ENCODE measurements around the gene ETS2. TPM values are rescaled to one million over a fixed set of nuclear protein-coding genes. Genes with fewer than 3 reads are reported as not detected.

ETS2 gene
- total RNA-seq (2014; rRNA removed; shearing (Covaris generic)), result 36.6 and 48.2 TPM in 2 replicates
- 36.0 and 40.9 TPM in 2 replicates for polyA plus RNA-seq (2015; cell fraction: cytosol; rRNA removed)
- 65.5 and 67.1 TPM in 2 replicates for polyA plus RNA-seq (2015; cell fraction: nucleus; rRNA removed)

DNA sequence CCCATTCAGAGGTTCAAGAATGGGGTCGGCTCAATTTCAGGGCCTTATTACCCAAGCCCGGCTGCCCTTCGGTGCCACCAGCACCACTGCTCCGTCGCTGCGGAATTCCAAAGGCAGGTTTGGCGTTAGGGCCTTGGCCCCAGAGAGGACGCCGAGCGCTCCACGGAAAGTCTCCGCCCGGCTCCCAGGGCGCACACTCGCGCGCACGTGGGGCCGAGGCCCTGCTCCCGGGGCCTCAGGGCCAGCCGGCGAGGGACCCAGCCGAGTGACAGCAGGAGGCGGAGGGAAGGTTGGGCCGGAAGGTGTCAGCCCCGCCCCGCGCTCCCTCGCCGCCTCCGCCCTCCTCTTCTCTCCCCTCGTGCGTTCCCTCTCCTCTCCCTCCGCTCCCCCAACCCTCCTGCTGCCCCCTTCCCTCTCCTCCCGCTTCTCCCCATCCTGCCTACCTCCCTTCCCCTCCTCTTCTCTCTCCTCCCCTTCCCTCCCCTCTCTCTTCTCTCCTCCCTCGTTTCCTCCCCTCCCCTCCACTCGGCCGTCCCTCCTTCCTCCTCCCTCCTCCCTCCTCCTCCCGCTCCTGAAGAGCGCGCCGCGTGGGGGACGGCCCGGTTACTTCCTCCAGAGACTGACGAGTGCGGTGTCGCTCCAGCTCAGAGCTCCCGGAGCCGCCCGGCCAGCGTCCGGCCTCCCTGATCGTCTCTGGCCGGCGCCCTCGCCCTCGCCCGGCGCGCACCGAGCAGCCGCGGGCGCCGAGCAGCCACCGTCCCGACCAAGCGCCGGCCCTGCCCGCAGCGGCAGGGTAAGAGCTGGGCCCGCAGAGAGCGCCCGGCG, at the start of gene ETS2:
ETS2 (plus strand) TSS at position 602 of the 825 bp plus-strand sequence. CDS start 4,106 bp downstream, outside the sequence.
- DNase-seq (ENCODE audit: low read depth), result peak; percentile 80

DNA sequence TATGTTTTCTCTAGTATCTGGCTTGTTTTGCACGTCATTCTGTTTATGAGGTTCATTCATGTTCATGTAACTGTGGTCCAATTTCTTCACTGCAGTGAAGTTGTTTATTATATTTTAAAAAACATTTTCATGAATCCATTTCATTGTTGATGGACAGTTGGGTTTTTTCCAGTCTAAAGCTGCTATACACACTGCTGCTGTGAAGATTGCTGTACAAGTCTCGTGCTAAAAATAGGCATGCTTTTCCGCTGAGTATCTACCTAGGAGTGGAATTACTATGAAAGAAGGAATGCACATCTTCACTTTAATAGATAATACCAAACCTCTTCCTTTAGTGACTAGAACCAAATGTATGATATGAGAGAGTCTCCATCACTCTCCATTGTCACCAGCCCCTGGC, 49.0 kb upstream of the ETS2 start:
- peak; percentile 76 for DNase-seq (ENCODE audit: low read depth)

DNA sequence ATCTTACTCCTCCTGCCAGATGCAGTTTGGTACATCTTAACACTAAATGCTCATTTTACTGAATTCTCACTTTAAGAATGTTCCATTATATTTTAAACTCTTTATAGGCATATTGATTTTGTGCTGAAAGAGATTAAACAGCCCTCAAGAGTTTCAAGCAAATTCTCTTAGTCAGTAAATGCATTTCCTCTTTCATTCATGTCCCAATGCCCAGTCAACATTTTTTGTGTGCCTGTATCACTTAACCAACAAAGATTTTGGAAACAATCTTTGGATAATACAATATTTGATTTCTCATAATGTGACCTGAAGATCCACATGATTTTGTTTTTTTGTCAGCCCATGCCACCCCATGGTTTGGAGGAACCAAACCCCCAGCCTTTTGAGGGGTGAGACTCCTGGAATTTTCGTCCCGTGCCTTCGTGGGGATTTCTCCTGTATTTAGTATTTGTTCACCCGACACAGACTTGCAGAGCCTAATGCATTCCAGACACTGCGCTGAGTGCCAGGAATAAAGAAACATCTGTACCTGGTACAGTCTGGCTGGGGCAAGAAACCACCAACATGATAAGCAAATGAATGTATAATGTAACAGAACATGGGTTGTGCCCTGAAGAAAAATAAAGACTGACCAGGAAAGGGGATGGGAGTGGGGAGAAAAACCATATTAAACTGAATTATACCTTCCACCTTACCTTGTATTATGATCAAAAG, 47.1 kb upstream of the ETS2 start:
- no peak for DNase-seq (ENCODE audit: low read depth)

DNA sequence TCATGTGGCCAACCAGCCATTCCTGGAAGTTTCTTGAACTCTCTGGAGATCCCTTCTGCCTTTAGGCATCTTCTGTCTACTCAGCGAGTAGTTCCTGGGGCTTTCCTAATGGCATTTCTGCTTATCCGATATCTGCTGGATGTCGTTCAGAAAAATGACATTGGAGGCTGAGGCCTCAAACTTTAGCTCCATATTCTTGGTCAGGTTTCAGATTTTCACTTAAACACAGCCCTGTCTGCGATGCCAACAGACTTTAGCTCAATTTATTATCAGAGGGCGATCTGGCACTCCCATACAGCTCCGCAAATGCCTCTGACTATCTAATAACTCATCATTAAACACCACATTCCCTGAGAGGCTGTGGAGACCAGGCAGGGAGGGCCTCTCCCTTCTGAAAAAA, 46.3 kb upstream of the ETS2 start:
- no peak for DNase-seq (ENCODE audit: low read depth)

DNA sequence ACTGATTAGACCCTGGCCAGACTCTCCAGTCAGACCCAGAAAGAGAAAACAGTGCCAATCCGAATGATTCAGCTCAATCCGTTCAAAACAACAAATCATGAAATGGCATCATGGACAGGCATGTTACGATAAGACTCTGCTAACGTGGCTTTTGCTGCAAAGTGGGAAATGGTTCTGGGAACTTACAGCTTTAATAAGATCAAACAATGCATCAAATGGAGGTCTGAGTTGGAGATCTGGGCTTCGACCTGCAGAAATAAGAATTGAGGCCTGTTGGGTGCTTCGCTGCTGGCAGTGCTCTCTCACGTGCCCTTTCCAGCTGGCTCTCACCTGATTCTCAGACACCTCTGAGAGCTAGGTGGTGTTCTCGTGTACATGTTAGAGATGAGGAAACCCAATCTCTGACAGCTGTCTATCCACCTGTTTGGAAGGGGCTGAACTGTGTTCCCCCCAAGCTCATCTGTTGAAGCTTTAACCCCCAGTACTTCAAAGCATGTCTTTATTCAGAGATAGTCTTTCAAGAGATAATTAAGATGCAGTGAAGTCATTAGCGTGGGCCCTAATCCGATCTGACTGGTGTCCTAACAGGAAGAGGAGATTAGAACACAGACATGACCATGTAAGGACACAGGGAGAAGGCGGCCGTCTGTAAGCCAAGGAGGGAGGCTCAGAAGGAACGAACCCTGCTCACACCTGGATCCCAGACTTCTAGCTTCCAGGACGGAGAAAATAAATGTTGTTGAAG, 45.5 kb upstream of the ETS2 start:
- no peak for DNase-seq (ENCODE audit: low read depth)

DNA sequence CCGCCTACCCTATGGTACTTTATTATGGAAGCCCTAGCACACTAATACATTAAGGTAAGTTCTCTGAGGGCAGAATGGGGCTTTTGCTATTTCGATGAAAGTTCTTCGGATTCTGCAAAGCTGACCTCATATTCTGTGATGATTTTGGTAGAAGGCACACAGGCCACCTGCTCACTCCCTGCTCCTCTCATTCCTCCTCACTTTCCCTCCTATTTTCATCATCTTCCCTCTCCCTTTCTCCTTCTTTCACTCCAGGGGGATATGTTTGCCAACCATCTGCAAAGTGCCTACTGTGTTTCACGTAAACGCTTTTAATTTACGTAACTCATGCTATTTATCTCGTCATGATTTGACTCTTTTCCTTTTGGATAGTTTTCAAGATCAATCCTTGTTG, 45.0 kb upstream of the ETS2 start:
- no peak for DNase-seq (ENCODE audit: low read depth)

DNA sequence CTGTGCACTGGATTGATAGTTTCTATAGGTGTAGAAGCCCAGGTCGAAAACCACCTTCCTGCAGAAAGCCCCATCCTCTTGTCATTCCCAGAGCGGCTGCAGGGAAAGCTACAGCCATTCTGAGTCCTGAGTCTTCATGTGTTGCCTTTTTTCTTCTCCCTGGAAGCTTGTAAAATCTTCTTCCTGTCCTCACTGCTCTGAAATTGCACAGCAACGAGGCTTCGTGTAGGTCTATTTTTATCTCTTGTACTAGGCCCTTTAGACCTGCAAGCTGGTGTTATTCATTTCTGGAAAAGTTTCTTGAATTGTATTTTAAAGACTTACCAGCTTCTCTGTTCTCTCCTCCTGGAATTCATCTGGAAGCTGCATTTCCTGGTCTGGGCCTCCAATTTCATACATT, 44.2 kb upstream of the ETS2 start:
- DNase-seq (ENCODE audit: low read depth), result no peak

DNA sequence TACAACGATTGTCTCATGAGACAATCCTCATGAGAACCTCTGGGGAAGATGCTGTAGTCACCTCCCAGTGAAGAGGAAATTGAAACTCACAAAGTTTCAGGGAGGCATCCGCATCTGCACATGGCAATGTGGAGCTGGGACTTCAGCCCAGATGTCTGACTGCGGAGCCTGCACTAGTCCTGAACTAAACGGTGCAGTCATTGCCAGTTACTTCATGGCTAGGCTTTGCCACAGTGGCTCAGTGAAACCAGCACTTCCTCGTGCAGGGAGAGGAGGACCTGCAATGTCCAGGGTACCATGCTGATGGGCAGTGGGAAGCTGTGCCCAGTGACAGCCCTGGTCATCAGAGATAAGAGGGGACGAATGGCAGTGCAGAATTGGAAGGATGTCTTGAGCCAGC, 40.7 kb upstream of the ETS2 start:
- no peak for DNase-seq (ENCODE audit: low read depth)

DNA sequence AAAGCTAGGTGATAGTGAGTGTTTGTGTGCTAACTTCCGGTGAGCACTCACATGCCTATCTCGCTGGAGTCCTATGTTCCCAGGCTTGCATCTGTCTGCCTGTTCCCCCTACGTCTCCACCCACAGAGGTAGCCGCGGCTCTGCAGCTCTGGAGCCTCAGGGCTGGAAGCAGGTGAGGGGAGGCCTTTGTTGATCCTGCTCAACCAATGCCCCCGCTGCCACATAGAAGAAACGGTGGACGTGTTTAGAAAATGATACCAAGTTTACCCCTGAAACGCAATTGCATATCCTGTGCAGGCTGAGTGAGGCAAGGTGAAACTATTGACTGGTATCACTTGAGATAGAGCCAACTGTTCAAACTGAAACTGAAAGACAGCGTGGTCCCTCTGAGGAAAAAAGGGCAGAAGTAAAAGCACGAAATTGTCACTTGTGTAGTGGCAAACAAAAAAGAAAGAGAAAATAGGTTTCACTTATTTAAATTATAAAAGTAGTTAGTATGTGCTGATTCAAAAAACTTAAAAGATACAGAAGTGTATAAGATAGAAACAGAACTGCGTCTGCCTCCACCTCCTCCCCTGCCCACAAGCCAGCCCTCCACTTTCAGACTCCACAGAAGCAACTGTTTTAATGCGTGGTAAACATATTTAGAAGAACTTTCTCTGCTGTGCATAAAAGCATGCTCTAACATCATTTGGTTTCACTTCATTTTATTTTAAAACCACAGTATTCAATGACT, 38.6 kb upstream of the ETS2 start:
- no peak for DNase-seq (ENCODE audit: low read depth)

DNA sequence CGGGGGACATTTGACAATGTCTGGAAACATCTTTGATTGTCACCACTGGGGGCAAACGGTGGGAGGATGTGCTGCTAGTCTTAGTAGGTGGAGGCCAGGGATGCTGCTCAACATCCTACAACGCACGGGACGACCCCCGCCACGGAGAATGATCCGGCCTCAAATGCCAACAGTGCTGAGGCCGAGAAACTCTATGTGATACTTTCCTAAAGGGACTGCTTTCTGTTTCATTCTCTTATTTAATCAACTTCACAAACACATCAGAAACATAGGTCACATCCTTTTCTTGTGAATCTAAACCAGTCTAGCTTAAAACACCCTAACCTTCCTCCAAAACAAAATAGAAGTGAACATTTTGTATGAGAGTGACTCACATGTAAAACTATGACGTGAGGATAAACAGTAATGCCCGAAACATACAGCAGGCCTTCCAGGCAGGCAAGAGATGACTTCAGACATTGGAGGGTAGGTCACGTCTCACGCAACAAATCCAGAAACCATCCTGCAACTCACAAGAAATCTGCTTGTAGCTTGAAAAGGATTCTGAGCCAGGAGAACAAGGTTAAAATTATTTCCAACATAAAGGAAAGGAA, 37.2 kb upstream of the ETS2 start:
- peak; percentile 65 for DNase-seq (ENCODE audit: low read depth)

DNA sequence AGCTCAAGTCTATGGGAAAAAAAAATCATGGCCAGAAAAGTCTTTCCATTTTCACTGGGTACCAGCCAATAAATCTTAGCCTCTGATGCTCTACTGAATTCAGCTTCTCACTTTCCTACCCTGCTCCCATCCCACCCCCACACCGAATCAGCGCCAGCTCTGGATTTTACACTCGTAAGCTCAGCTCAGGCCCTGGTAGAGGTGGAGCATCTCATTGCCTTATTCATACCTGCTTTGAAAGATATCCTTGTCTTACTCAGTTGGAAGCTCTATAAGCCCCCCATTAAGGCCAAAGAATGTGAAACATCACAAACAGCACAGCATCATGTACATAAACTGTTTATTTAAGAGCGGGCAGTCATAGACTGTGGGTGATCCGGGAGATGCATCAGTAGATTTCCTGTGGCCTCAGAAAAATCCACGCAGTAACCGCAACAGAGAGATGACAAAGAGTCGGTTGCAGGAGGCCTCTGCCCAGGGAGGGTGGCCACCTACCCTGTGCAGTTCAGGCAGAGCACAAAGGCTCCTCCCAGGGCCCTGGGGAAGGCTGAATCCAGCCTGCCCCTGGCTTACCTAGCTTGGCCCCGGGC, 36.4 kb upstream of the ETS2 start:
- peak; percentile 82 for DNase-seq (ENCODE audit: low read depth)

DNA sequence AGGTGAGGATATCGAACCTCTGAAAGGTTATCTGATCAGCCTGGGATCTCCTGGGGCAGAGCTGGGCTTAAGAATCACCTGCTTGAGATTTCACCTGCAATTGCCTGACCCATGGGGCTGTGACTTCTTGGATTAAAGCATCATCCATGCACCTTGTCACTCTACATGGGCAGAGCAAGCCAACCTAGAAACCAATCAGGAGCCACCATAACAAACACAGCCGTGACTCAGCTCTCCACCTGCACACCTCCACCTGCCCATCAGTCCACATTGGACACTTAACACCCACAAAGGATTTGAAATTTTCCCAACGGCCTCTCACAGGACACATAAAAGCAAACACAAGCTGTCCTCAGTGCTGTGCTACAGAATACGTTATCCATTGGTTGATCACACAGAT, 35.1 kb upstream of the ETS2 start:
- DNase-seq (ENCODE audit: low read depth), result no peak

DNA sequence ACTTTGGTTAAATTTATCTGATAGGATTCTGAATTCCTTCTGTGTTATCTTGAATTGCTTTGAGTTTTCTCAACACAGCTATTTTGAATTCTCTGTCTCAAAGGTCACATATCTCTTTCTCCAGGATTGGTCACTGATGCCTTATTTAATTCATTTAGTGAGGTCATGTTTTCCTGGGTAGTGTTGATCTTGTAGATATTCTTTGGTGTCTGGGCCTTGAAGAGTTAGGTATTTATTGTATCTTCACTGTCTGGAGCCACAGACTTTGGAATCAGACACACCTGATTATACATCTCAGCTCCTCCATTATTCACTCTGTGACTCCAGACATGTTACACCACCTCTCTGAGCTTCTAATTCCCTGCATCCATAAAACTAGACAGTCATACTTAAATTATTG, 34.2 kb upstream of the ETS2 start:
- DNase-seq (ENCODE audit: low read depth), result no peak

DNA sequence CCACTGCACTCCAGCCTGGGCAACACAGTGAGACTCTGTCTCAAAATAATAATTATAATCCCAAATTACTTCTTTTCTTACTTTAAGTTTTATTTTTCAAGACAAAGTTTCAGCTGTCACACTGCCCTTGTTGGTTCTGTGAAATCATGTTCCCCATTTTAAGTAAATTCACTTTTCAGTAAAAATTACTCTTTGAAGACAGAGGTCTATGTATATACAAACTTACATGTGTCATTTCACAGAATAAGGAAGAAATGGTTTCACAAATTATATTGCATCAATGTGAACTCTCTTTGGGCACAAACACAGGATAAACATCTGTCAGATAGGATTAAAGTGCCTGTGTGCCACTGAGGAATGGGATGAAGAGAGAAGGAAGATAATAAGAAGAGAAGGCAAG, 33.1 kb upstream of the ETS2 start:
- DNase-seq (ENCODE audit: low read depth), result no peak

DNA sequence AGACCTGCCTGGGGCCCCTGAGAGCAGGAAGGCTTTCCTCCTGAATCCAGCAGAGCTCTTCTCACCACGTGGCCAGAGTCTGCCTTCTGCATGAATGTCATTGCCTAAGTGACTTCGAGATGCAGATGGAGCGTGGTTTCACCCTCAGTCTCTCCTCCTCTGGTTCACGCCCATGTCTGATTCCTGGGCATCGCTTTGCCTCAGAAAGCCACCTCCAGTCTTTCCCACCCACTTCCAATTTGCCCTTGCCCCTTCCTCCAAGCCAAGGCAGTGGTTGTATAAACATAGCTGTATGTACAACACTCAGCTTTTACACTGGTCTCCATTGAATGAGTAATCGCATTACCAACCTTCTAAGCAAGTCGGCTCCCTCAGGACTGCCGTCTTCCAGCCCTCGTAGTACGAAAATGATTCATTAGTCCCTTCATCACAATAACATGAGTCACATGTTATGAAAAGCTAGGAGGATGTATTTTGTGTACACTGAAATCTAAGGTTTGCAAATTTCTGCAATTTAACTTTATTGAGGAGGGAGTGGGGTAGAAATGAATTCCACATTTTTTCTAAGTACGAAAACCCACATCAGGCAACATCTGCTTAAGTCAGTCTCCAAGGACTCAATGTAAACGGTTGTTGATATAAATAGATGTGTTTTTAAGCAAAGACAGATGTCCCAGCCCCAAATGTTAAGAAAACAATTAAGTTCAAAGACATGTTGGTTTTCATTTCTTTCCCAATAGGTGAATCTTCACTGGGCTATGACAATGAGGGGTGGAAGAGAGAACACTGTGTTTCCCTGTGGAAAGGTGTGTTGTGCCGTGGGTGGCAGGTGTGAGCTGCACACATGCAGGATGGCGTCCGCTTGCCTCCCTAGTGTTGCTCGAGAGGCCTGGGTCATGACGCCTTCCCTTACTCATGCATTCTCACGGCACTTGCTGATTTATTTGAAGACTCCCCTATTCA, 32.3 kb upstream of the ETS2 start:
- peak; percentile 93 for DNase-seq (ENCODE audit: low read depth)

DNA sequence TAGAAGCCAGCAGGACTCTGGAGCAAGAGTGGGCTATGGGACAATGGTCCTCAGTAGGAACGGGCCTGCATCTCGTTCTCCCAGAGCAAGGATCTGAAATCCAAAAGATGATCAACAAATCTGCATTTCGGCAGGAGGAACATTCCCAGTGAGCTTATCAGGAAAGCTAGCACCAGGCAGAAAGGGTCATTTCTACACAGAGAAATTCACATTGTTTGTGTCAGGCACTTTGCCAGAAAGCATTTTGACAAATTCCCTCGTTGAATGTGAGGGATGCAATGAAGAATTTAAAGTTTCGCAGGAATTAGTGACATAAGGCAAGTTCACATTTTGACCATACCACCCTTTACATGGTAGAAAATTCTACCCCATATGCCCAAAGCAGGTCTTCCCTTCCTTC, 31.6 kb upstream of the ETS2 start:
- no peak for DNase-seq (ENCODE audit: low read depth)

DNA sequence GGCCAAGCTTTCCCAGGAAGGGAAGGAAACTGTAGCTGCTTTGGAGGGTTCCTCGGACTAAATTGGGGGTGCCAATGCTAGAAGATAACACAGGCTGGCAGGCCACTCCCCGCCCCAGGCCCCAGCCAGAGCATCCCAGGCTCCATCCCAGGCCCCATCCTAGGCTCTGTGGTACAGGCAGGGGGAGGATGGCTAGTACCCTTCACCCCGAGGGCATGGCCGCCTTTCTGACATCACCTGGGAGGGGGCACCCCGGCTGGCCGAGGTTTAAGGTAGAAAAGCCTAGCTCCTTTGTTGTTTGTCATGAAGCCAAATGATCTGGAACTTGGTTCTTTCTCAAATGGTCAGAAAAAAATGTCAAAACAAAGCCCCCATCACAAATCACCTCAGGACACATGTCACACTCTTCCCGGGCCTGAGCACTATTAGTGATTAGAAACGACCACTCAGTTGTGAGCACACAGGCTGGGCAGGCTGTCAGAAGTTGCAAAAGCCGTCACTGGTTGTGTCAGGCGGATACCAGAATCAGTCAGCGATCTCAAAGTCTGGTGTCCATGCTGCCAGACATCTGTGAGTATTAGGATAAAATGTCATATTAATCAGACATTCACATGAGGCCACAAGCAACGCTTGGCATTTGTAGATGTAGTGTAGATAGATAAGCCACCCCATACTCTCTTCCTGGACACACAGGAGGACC, 31.0 kb upstream of the ETS2 start:
- no peak for DNase-seq (ENCODE audit: low read depth)

DNA sequence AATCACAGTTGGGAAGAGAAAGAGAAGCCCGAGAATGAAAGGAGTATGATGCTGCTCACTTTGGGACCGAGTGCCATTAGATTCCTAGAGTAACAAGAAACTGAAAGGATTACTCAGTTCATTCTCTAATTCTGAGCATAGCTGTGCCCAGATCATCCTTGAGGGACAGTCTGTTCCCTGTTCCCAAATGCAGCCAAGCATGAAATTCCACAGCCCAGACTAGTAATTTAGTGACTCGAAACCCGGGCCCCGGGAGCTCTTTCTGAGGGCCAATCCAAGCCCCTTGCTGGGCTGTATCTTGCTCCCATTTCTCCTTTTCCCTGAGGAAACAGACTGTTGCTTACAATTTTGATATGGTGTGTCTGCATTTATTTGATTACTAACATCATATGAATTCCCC, 30.0 kb upstream of the ETS2 start:
- DNase-seq (ENCODE audit: low read depth), result no peak

DNA sequence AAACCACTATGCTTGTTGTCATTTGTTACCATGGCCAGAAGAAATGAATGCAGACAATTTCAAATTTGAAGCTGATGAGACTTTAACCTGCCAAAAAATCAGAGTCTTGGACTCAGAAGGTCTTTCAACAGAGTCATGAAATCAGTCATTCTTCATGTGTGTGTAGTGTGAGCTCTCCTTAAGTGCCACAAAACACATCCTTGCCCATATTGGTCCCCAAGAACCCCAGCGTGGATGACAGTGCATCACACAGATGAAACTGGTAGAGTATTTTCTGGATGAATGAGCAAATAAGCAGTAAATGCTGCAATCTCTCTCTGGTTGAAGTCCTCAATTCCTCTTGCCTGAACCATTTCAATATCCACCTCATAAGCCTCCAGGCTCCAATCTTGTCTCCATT, 28.7 kb upstream of the ETS2 start:
- DNase-seq (ENCODE audit: low read depth), result no peak

Measured in HT1080 (cell line).